ENCODE measurements around the gene ATP8A2.

The ATP8A2 gene

DNA sequence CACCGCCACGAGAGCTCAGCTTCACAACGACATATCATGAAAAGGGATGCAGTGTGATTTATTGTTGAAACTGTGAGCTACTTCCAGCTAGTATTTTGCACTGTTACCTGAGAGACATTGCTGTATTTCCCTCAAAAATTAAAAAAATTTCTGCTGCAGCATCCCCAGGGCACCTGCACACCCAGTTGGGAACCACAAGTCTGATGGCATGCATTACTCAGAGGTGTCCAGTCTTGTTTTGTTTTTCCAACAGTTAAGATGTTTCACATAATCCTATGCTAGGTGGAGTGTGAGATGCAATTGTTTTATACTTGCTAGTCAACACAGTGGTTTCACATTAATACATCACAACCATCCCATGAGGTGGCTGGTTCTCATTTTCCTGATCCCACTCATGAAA, 394.8 kb downstream of the ATP8A2 start:
- no peak for TF ChIP-seq POLR2AphosphoS5 (IDR thresholded peaks at IDR 0.05; ENCODE audit: low read depth, low read length)
- TF ChIP-seq FOXP2 (optimal IDR thresholded peaks at IDR 0.05; ENCODE audit: borderline replicate concordance, extremely low read depth, extremely low read length, insufficient read depth), result no peak

DNA sequence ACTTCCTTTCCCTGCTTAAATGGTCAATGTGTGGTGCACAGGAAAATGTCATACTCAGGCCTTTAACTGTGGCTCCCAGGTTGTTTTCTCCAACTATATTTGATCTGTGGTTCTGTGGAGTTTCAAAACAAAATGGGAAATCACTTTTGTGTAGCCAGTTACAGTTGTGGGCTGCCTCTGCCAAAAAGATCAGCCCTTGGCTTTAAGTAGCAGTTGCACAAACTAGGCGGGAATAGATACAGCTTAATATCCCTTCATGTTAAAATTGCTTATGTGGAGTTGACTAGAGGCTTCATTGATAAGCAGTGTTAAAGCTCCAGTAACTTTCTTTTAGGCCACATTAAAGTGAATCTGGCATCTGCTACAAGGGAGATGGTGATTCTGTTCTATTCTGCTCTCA, 395.2 kb downstream of the ATP8A2 start:
- TF ChIP-seq, protein P1, sequence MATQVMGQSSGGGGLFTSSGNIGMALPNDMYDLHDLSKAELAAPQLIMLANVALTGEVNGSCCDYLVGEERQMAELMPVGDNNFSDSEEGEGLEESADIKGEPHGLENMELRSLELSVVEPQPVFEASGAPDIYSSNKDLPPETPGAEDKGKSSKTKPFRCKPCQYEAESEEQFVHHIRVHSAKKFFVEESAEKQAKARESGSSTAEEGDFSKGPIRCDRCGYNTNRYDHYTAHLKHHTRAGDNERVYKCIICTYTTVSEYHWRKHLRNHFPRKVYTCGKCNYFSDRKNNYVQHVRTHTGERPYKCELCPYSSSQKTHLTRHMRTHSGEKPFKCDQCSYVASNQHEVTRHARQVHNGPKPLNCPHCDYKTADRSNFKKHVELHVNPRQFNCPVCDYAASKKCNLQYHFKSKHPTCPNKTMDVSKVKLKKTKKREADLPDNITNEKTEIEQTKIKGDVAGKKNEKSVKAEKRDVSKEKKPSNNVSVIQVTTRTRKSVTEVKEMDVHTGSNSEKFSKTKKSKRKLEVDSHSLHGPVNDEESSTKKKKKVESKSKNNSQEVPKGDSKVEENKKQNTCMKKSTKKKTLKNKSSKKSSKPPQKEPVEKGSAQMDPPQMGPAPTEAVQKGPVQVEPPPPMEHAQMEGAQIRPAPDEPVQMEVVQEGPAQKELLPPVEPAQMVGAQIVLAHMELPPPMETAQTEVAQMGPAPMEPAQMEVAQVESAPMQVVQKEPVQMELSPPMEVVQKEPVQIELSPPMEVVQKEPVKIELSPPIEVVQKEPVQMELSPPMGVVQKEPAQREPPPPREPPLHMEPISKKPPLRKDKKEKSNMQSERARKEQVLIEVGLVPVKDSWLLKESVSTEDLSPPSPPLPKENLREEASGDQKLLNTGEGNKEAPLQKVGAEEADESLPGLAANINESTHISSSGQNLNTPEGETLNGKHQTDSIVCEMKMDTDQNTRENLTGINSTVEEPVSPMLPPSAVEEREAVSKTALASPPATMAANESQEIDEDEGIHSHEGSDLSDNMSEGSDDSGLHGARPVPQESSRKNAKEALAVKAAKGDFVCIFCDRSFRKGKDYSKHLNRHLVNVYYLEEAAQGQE (IDR thresholded peaks at IDR 0.05; ENCODE audit: insufficient read depth in 1 of 2, low read depth in 2 of 2, low read length in 2 of 2), result no peak
- TF ChIP-seq FOXP2 (optimal IDR thresholded peaks at IDR 0.05; ENCODE audit: borderline replicate concordance, extremely low read depth, extremely low read length, insufficient read depth) (no peak), SIN3A (IDR thresholded peaks at IDR 0.05; ENCODE audit: borderline replicate concordance, insufficient read depth, low read length) (no peak), POLR2AphosphoS5 (IDR thresholded peaks at IDR 0.05; ENCODE audit: low read depth, low read length) (no peak), TAF1 (IDR thresholded peaks at IDR 0.05; ENCODE audit: borderline replicate concordance, insufficient read depth, low read length) (no peak)

DNA sequence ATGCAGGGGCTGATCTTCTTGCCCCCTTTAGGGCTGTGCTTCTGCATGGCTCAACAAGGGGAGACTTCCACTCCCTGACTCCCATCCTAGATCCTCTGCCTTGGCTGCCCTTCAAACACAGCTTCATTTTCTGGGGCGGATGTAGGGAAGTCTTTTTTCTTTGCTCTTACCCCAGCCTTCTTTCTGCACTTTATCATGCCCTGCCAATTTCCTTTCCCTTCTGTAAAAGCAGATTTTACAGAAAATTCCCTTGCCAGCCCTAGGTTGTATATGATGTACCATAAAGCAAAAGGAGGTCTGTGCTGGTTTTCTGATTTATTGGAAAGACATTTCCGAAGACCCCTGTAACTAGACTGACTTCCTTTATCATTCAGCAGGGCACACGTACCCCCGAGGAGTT, 396.6 kb downstream of the ATP8A2 start:
- no peak for TF ChIP-seq TAF1 (IDR thresholded peaks at IDR 0.05; ENCODE audit: borderline replicate concordance, insufficient read depth, low read length)
- TF ChIP-seq, protein P1 (IDR thresholded peaks at IDR 0.05; ENCODE audit: insufficient read depth in 1 of 2, low read depth in 2 of 2, low read length in 2 of 2), result no peak
- TF ChIP-seq POLR2AphosphoS5 (IDR thresholded peaks at IDR 0.05; ENCODE audit: low read depth, low read length), result no peak
- no peak for TF ChIP-seq SIN3A (IDR thresholded peaks at IDR 0.05; ENCODE audit: borderline replicate concordance, insufficient read depth, low read length)
- TF ChIP-seq FOXP2 (optimal IDR thresholded peaks at IDR 0.05; ENCODE audit: borderline replicate concordance, extremely low read depth, extremely low read length, insufficient read depth), result no peak

DNA sequence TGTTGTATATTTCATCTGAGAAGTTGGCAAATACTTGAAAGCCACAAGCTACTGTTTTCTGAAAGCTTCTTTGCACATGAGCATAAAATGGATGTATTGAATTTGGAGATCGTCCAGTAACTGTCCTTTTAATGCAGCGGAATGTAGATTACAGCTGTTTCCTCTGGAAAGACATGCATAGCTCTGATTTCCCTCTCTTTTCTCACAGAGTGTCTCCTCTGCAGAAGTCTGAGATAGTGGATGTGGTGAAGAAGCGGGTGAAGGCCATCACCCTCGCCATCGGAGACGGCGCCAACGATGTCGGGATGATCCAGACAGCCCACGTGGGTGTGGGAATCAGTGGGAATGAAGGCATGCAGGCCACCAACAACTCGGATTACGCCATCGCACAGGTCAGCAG, 397.1 kb downstream of the ATP8A2 start:
- TF ChIP-seq FOXP2 (optimal IDR thresholded peaks at IDR 0.05; ENCODE audit: borderline replicate concordance, extremely low read depth, extremely low read length, insufficient read depth), result no peak
- TF ChIP-seq POLR2AphosphoS5 (IDR thresholded peaks at IDR 0.05; ENCODE audit: low read depth, low read length), result no peak
- no peak for TF ChIP-seq SIN3A (IDR thresholded peaks at IDR 0.05; ENCODE audit: borderline replicate concordance, insufficient read depth, low read length)
- TF ChIP-seq TAF1 (IDR thresholded peaks at IDR 0.05; ENCODE audit: borderline replicate concordance, insufficient read depth, low read length), result no peak
- TF ChIP-seq, protein P1 (IDR thresholded peaks at IDR 0.05; ENCODE audit: insufficient read depth in 1 of 2, low read depth in 2 of 2, low read length in 2 of 2), result no peak

DNA sequence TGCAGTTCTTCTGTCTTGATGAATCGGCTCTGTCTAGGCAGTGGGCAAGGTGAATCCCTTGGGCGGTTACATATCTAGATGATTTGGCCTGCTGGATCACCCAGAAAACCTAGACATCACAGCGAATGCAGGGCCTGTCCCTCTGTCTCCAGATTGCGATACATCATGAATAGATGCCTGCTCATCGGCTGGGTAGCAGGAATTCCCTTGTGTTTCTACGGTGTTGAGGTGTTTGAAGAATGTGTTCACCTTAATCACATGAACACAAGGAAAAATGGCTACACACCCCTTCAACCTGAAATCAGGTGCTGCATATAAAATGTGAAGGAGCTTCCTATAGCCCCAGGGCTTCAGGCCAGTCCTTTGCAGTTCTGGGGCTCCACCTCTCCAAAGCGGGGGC, 398.8 kb downstream of the ATP8A2 start:
- no peak for TF ChIP-seq TAF1 (IDR thresholded peaks at IDR 0.05; ENCODE audit: borderline replicate concordance, insufficient read depth, low read length)
- no peak for TF ChIP-seq POLR2AphosphoS5 (IDR thresholded peaks at IDR 0.05; ENCODE audit: low read depth, low read length)

DNA sequence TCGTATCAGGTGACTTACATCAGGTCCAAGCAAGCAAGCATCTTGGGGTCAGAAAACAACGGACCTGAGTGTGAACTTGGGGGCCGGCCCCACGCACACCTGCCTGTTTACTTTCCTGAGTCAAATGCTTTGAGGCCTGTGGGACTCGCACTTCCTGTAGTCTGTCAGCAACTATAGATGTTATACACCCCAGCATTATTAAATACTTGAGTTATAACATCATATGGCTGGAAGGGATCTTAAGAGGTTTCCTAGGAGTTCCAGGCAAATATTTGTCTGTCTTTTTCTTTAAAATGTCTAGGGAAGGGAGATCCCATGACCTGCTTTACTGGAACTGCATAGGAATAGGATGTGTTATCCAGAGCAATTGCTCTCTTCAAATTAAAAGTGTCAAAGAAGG, 399.4 kb downstream of the ATP8A2 start:
- TF ChIP-seq POLR2AphosphoS5 (IDR thresholded peaks at IDR 0.05; ENCODE audit: low read depth, low read length) (no peak), SIN3A (IDR thresholded peaks at IDR 0.05; ENCODE audit: borderline replicate concordance, insufficient read depth, low read length) (no peak), FOXP2 (optimal IDR thresholded peaks at IDR 0.05; ENCODE audit: borderline replicate concordance, extremely low read depth, extremely low read length, insufficient read depth) (no peak), TAF1 (IDR thresholded peaks at IDR 0.05; ENCODE audit: borderline replicate concordance, insufficient read depth, low read length) (no peak)
- TF ChIP-seq, protein P1 (IDR thresholded peaks at IDR 0.05; ENCODE audit: insufficient read depth in 1 of 2, low read depth in 2 of 2, low read length in 2 of 2), result no peak

All from PFSK-1 (cell line).